ENCODE results near the gene ZNF362. TPM values are rescaled to one million over a fixed set of nuclear protein-coding genes. Genes with fewer than 3 reads are reported as not detected.

Gene ZNF362
- polyA plus RNA-seq, 1 experiment = 9.0 TPM

- Histone ChIP-seq H3K27ac (ENCODE audit: low read depth, low read length) (peak overlapping the region; percentile 86), H3K9me3 (ENCODE audit: control insufficient read depth, insufficient read depth, low read length) (no peaks in the 10 kb centered on the region), H3K27me3 (ENCODE audit: control insufficient read depth, insufficient read depth, low read length) (no peaks in the 10 kb centered on the region), H3K4me3 (ENCODE audit: low read depth, low read length) (peak overlapping the region; percentile 87)
- DNase-seq (ENCODE audit: low read depth, low spot score) = no peak
- TF ChIP-seq, protein P1, sequence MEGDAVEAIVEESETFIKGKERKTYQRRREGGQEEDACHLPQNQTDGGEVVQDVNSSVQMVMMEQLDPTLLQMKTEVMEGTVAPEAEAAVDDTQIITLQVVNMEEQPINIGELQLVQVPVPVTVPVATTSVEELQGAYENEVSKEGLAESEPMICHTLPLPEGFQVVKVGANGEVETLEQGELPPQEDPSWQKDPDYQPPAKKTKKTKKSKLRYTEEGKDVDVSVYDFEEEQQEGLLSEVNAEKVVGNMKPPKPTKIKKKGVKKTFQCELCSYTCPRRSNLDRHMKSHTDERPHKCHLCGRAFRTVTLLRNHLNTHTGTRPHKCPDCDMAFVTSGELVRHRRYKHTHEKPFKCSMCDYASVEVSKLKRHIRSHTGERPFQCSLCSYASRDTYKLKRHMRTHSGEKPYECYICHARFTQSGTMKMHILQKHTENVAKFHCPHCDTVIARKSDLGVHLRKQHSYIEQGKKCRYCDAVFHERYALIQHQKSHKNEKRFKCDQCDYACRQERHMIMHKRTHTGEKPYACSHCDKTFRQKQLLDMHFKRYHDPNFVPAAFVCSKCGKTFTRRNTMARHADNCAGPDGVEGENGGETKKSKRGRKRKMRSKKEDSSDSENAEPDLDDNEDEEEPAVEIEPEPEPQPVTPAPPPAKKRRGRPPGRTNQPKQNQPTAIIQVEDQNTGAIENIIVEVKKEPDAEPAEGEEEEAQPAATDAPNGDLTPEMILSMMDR (IDR thresholded peaks at IDR 0.05; ENCODE audit: low read depth, low read length) = no peak
- POLR2A ChIA-PET = interaction anchor here (1.0 to 1.7 kb wide), 3 partner anchors 9 to 28 kb away, joined by 4 to 6 read pairs (median 4); no protein-coding TSS in a partner anchor
- CTCF ChIA-PET = interaction anchor here (1.3 to 1.8 kb wide), 3 partner anchors 52 to 124 kb away, joined by 5 to 7 read pairs (median 6); no protein-coding TSS in a partner anchor
These were observed 90.8 kb downstream of the ZNF362 start for GRCh38 chr1:33346927-33347649.

DNA sequence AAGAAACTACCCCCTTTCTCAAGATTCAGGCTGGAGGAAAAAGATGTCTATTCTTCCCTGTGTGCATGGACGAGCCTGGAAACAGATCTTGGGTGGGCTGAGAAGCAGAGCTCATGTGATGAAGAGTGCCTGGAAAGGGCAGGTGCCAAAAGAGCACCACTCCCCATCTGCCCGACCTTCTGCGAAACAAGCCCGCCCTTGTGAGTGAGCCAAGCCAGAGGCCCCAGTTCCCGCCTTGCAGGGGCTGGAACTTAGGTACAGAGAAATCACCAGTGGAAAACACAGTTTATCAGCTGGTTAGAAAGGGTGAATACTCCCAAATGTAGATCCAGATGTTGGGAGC lies 91.3 kb downstream of the ZNF362 start:
- ChIA-PET CTCF (interaction anchor here (1.3 to 1.8 kb wide), 3 partner anchors 52 to 124 kb away, joined by 5 to 7 read pairs (median 6); no protein-coding TSS in a partner anchor), POLR2A (interaction anchor here (1.0 to 1.7 kb wide), 3 partner anchors 9 to 28 kb away, joined by 4 to 6 read pairs (median 4); no protein-coding TSS in a partner anchor)
- Histone ChIP-seq H3K27ac (ENCODE audit: low read depth, low read length) (peak overlapping the region; percentile 86), H3K27me3 (ENCODE audit: control insufficient read depth, insufficient read depth, low read length) (no peaks in the 10 kb centered on the region), H3K9me3 (ENCODE audit: control insufficient read depth, insufficient read depth, low read length) (no peaks in the 10 kb centered on the region), H3K4me3 (ENCODE audit: low read depth, low read length) (peak overlapping the region; percentile 87)
- DNase-seq (ENCODE audit: low read depth, low spot score) = no peak
- TF ChIP-seq, protein P1 (IDR thresholded peaks at IDR 0.05; ENCODE audit: low read depth, low read length) = no peak

GRCh38 chr1:33348194-33348593 lies 91.9 kb downstream of the ZNF362 start:
- Histone ChIP-seq H3K9me3 (ENCODE audit: control insufficient read depth, insufficient read depth, low read length) (no peaks in the 10 kb centered on the region), H3K27ac (ENCODE audit: low read depth, low read length) (peak overlapping the region; percentile 86), H3K27me3 (ENCODE audit: control insufficient read depth, insufficient read depth, low read length) (no peaks in the 10 kb centered on the region), H3K4me3 (ENCODE audit: low read depth, low read length) (peak overlapping the region; percentile 87)
- ChIA-PET POLR2A (interaction anchor here (0.7 to 1.7 kb wide), 3 partner anchors 10 to 109 kb away, joined by 4 to 6 read pairs (median 5); no protein-coding TSS in a partner anchor), CTCF (interaction anchor here (1.3 to 1.8 kb wide), 2 partner anchors 53 to 108 kb away, joined by 5 to 6 read pairs; no protein-coding TSS in a partner anchor)
- TF ChIP-seq, protein P1 (IDR thresholded peaks at IDR 0.05; ENCODE audit: low read depth, low read length) = no peak
- DNase-seq (ENCODE audit: low read depth, low spot score) = no peak

- Histone ChIP-seq H3K9me3 (ENCODE audit: control insufficient read depth, insufficient read depth, low read length) (no peaks in the 10 kb centered on the region), H3K27ac (ENCODE audit: low read depth, low read length) (peak overlapping the region; percentile 86), H3K4me3 (ENCODE audit: low read depth, low read length) (peak overlapping the region; percentile 87), H3K27me3 (ENCODE audit: control insufficient read depth, insufficient read depth, low read length) (no peaks in the 10 kb centered on the region)
- ChIA-PET POLR2A (interaction anchor here (0.7 to 2.2 kb wide), 3 partner anchors 10 to 108 kb away, joined by 4 to 9 read pairs (median 5); no protein-coding TSS in a partner anchor), CTCF (interaction anchor here (1.8 kb wide), 1 partner anchor 53 kb away, joined by 6 read pairs; no protein-coding TSS in a partner anchor)
- no peak for DNase-seq (ENCODE audit: low read depth, low spot score)
- TF ChIP-seq, protein P1 (IDR thresholded peaks at IDR 0.05; ENCODE audit: low read depth, low read length) = no peak
These were observed 92.4 kb downstream of the ZNF362 start for GRCh38 chr1:33348676-33349080.
